ENCODE results near the gene PDRG1.

The PDRG1 gene

DNA sequence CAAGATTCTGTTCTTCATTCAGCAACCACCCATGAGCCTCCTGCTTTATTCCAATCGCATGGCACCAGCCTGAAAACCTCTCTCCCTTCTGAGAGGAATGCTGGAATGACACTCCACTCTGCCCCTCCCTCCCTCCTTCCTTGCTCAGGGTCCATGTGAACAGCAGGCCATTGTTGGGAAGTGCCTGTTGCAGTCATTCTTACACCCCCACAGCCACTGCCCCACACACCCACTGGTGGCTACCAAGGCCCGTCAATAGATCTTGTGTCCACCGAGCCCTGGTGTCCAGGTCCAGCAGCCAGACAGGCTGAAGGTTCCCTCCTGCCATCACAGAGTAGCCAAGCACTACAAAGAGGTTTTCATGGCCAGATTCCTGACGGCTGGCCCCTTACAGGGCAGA, 6.5 kb downstream of the PDRG1 start:
- Histone ChIP-seq H3K27ac (no peak overlapping the region), H3K4me3 (ENCODE audit: low read depth, low read length) (no peak overlapping the region), H3K36me3 (peaks cover 69% of the 10 kb centered on the region), H3K9me3 (ENCODE audit: severe bottlenecking) (no peaks in the 10 kb centered on the region), H3K27me3 (ENCODE audit: insufficient read depth, low read depth, severe bottlenecking) (no peaks in the 10 kb centered on the region)
- DNase-seq, result no peak
- TF ChIP-seq, protein P1, sequence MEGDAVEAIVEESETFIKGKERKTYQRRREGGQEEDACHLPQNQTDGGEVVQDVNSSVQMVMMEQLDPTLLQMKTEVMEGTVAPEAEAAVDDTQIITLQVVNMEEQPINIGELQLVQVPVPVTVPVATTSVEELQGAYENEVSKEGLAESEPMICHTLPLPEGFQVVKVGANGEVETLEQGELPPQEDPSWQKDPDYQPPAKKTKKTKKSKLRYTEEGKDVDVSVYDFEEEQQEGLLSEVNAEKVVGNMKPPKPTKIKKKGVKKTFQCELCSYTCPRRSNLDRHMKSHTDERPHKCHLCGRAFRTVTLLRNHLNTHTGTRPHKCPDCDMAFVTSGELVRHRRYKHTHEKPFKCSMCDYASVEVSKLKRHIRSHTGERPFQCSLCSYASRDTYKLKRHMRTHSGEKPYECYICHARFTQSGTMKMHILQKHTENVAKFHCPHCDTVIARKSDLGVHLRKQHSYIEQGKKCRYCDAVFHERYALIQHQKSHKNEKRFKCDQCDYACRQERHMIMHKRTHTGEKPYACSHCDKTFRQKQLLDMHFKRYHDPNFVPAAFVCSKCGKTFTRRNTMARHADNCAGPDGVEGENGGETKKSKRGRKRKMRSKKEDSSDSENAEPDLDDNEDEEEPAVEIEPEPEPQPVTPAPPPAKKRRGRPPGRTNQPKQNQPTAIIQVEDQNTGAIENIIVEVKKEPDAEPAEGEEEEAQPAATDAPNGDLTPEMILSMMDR (IDR thresholded peaks at IDR 0.05; ENCODE audit: low read depth, low read length), result no peak

- Histone ChIP-seq H3K36me3 (peaks cover 46% of the 10 kb centered on the region), H3K27me3 (ENCODE audit: insufficient read depth, low read depth, severe bottlenecking) (no peaks in the 10 kb centered on the region), H3K4me3 (ENCODE audit: low read depth, low read length) (no peak overlapping the region), H3K27ac (no peak overlapping the region), H3K9me3 (ENCODE audit: severe bottlenecking) (no peaks in the 10 kb centered on the region)
- TF ChIP-seq, protein P1 (IDR thresholded peaks at IDR 0.05; ENCODE audit: low read depth, low read length), result no peak
- no peak for DNase-seq
Observed at GRCh38 chr20:31943052-31943471, 8.8 kb downstream of the PDRG1 start.

DNA sequence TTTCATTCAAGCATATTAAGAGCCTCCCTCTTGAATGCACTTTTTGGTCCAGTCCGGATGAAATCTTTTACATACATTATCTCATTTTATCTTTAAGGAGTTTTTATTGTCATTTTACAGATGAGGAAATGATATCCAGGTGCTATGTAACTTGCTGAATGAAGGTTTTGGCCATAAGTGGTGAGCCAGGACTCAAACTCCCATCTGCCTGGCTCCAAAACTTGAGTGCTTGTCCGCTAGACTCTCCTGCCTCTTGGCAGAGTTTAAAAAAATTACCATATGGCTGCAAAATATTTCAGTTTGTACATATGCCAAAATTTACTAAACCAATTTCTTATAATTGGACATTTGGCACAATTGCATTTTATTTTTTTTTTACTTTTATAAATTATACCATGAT, 12.2 kb downstream of the PDRG1 start:
- H3K9me3 ChIP-seq (ENCODE audit: severe bottlenecking), result no peaks in the 10 kb centered on the region
- H3K27ac ChIP-seq, result no peak overlapping the region
- peaks cover 12% of the 10 kb centered on the region for H3K36me3 ChIP-seq
- DNase-seq, result no peak
- H3K27me3 ChIP-seq (ENCODE audit: insufficient read depth, low read depth, severe bottlenecking), result no peaks in the 10 kb centered on the region
- no peak overlapping the region for H3K4me3 ChIP-seq (ENCODE audit: low read depth, low read length)
- TF ChIP-seq, protein P1 (IDR thresholded peaks at IDR 0.05; ENCODE audit: low read depth, low read length), result no peak

DNA sequence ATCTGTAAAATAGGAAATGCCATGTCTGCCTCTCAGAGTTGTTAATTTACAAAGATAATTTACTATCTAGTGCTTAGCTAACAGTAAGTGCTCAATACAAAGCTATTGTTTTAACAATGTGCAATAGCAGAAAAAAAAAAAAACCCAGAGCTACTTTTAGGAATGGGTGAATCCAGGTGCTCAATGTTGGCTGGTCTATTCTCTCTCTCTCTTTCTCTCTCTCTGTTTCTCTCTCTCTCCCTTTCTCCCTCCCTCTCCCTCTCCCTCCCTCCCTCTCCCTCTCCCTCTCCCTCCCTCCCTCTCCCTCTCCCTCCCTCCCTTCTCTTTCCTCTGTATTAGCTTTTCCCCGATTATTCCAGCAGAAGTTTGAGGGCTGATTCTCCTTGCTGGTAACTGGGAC, 14.0 kb downstream of the PDRG1 start:
- Histone ChIP-seq H3K36me3 (no peaks in the 10 kb centered on the region; the same call in 1 of the 2 replicates), H3K4me3 (ENCODE audit: low read depth, low read length) (no peak overlapping the region), H3K9me3 (ENCODE audit: severe bottlenecking) (no peaks in the 10 kb centered on the region), H3K27me3 (ENCODE audit: insufficient read depth, low read depth, severe bottlenecking) (no peaks in the 10 kb centered on the region), H3K27ac (no peak overlapping the region)
- DNase-seq, result no peak
- TF ChIP-seq, protein P1 (IDR thresholded peaks at IDR 0.05; ENCODE audit: low read depth, low read length), result no peak

DNA sequence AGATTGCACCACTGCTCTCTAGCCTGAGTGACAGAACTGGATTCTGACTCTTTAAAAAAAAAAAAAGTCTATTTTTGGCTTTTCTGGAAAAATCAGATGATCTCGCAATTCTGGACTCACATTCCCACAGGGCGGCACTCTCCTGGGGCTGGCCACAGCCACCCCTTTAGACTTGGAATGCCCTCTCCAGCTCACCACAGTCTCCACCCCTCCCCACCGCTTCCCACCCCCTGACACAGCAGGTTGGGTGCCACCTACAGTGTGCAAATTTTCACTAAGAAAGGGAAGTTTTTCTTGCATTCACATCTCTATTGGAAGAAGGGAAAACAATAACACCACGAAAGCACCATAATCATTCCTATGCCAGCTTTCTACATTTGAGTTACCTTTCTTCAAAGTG, 15.4 kb downstream of the PDRG1 start:
- Histone ChIP-seq H3K36me3 (no peaks in the 10 kb centered on the region), H3K27me3 (ENCODE audit: insufficient read depth, low read depth, severe bottlenecking) (no peaks in the 10 kb centered on the region), H3K4me3 (ENCODE audit: low read depth, low read length) (no peak overlapping the region), H3K9me3 (ENCODE audit: severe bottlenecking) (no peaks in the 10 kb centered on the region), H3K27ac (no peak overlapping the region)
- TF ChIP-seq, protein P1 (IDR thresholded peaks at IDR 0.05; ENCODE audit: low read depth, low read length), result no peak
- DNase-seq, result no peak

DNA sequence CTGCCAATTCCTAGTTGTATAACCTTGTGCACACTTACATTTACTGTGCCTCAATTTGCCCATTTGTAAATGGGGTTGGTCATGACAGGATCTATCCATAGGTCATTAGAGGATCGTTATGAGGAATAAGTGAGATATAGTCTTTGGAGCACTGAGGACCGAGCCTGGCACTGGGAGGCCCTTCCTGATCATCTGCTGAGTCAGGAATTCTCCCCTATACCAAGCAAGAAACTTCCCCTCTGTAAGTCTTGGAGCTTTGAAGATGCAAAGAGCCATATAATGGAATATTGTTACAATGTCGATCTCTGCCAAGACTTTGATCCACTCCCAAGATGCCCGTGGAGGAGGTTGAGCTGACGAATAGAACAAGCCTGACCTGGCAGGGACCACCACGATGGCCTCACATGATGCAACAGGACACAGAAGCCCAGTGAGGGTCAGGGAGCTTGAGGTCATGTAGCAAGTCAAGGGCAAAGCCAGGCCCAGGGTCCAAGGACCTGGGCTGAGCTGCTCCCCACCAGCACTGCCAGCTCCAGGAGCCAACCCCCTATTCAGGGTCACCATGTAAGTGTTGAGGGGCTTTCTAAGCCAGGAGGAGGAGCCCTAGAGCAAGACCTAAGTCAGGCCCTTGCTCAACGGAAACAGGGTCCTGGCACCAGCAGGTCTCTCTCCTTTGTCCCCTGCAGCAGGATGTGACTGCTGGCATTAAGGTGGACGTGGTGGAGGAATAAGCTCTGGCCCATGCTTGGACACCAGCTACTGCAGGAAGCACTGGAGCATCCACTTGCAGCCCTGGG, 16.7 kb downstream of the PDRG1 start:
- TF ChIP-seq, protein P1 (IDR thresholded peaks at IDR 0.05; ENCODE audit: low read depth, low read length), result peak; percentile 56
- Histone ChIP-seq H3K9me3 (ENCODE audit: severe bottlenecking) (no peaks in the 10 kb centered on the region), H3K36me3 (no peaks in the 10 kb centered on the region), H3K27me3 (ENCODE audit: insufficient read depth, low read depth, severe bottlenecking) (no peaks in the 10 kb centered on the region), H3K4me3 (ENCODE audit: low read depth, low read length) (no peak overlapping the region), H3K27ac (no peak overlapping the region)
- peak; percentile 22 for DNase-seq

Measured in WERI-Rb-1 (cell line).